LNCAP (cell line): ENCODE data around the gene CALML6.

ENCODE experiments used
- CTCF ChIP-seq: fragments of 450-650 bp; IDR thresholded peaks from 2 replicates; pipeline ENCODE4 v1.5.1; 2017; ENCODE audit warnings: mild to moderate bottlenecking

CALML6 gene

DNA sequence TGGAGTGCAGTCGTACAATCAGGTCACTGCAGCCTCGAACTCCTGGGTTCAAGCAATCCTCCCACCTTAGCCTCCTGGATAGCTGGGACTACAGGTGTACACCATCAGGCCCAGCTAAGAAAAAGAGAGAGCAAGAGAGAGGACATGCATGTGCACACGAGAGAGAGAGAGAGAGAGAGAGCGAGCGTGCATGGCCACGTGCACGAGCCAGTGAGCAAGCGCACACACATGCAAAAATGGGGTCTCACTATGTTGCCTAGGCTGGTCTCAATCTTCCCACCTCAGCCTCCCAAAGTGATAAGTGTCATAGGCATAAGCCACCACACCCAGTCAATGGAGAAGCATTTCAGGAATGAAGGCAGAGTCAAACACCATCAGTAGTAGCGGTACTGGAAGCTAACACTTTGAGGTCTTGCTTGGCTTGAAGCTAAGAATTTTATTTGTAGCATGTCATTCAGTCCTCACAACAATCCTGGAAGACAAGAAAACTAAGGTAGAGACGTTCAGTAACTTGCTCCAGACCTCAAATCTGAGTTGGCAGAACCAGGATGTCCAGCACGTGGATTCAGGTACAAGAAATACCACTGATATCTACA lies 38.6 kb upstream of the CALML6 start:
- no peak for TF ChIP-seq CTCF

DNA sequence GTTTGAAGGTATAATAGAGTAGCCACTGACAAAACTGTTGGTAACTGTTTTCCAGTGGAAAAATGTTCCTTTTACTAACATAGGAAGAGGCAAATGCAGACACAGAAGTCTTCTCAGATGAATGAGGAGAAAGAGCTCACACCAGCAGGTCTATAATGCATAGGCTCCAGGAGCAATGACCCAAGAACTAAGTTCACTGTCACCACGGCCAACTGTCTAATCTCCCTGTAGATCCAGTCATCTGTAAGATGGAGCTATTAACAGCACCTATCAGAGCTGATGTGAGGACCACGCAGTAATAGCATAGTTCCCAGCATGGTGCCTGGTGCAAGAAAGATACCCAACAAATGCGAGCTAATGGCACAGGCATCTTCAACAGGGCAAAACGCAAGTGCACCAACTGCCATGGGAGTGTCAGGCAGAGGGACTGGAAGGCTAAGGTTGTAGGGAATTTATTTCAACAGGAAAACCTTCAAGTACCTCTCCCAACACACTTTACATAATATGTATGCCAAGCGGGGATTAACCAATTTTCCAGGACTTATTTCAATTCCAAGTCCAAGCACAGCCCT lies 37.1 kb upstream of the CALML6 start:
- no peak for TF ChIP-seq CTCF

DNA sequence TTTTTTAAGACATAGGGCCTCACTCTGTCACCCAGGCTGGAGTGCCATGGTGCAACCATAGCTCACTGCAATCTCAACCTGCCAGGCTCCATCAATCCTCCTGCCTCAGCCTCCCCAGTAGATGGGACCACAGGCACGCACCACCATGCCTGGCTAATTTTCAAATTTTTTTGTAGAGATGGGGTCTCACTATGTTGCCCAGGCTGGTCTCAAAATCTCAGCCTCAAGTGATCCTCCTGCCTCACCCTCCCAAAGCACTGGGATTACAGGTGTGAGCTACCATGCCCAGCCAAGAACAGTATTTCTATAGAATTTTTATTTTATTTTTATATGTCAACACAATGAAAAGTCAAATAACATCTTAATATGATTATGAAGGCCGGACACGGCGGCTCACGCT lies 35.1 kb upstream of the CALML6 start:
- no peak for TF ChIP-seq CTCF

DNA sequence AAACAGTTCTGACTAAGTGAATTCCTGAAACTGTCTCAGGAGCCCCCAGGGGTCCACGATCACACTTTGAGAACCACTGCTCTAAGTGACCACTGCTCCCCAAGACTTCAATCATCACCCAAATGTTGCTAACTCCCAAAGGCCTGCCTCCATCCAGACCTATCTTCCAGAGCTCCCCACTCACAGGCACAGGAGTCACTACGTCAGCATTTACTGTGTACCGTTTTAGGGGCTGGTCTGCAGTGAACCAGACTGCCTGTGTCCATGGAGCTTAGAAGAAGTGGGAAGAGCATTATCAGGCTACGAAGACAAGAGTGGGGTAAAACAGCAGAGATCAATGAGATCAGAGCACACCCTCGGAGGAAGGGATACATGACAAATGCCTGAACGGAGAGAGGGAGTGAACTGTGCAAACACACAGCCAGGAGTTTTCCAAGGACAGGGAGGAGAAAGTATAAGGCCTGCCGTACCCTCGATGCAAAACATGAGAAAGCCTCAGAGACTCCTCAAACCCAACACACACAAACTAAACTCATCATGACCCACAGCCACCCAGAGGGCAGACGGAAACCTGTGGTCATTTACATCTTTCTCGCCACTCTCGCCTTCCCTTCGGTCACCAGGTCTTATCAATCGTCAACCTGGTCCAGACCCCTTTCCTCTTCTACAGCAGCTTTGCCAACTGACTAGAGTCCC lies 34.3 kb upstream of the CALML6 start:
- no peak for TF ChIP-seq CTCF

GRCh38 chr1:1881727-1882126 lies 33.3 kb upstream of the CALML6 start:
- TF ChIP-seq CTCF: no peak

GRCh38 chr1:1883092-1883873 lies 31.8 kb upstream of the CALML6 start:
- TF ChIP-seq CTCF: no peak

GRCh38 chr1:1889090-1889750 lies 25.8 kb upstream of the CALML6 start:
- TF ChIP-seq CTCF: no peak
